Measurements from ENCODE around the gene TTC5. TPM values are rescaled to one million over a fixed set of nuclear protein-coding genes. Genes with fewer than 3 reads are reported as not detected.
"Not testable (repeated sequence)": the region's sequence is repeated elsewhere in the genome, so short reads cannot be mapped to it uniquely, and the experiment has no call there.

TTC5 gene
- total and polyA plus RNA-seq, 4 donors: 25.5 to 38.1 (median 28.1) TPM

DNA sequence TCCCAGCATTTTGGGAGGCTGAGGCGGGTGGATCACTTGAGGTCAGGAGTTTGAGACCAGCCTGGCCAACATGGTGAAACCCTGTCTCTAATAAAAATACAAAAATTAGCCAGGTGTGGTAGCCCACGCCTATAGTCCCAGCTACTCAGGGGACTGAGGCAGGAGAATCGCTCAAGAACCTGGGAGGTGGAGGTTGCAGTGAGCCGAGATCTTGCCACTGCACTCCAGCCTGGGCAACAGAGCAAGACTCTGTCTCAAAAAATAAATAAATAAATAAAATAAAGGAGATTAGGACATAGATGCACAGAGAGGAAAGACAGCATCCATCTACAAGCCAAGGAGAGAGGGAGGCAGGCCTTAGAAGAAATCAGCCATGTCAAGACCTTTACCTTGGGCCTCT, 35.3 kb upstream of the TTC5 start:
- not testable (repeated sequence) for H3K27me3 ChIP-seq (ENCODE audit: control insufficient read depth, insufficient read depth, low read length)
- WGBS (ENCODE audit: insufficient coverage): 100% methylated on average over 2 of the region's 4 CpGs

DNA sequence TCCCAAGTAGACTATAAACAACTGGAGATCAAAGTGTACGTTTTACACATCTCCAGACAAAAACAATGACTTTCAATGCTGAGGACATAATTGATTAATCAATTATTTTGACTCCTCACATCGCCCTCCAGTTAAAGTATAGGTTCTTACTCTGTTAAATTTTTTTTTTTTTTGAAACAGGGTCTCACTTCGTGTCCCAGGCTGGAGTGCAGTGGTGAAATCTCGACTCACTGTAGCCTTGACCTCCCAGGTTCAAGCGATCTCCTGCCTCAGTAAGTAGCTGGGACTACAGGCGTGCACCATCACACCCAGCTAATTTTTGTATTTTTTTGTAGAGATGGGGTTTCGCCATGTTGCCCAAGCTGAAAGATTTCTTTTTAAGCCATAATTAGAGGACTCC, 28.3 kb upstream of the TTC5 start:
- peaks cover 2% of the 10 kb centered on the region for H3K27me3 ChIP-seq (ENCODE audit: control insufficient read depth, insufficient read depth, low read length)
- WGBS (ENCODE audit: insufficient coverage): 87% methylated on average over 3 of the region's 7 CpGs

More for the DNA sequence above, 35.3 kb upstream of the TTC5 start:
- H3K27ac ChIP-seq (ENCODE audit: low read depth, low read length); H3K4me3 ChIP-seq (ENCODE audit: low read depth, low read length); H3K4me1 ChIP-seq (ENCODE audit: control insufficient read depth, insufficient read depth, low read length); H3K9me3 ChIP-seq (ENCODE audit: control insufficient read depth, insufficient read depth, low read length); H3K36me3 ChIP-seq (ENCODE audit: control insufficient read depth, insufficient read depth, low read length); DNase-seq (ENCODE audit: low read depth in 4 of 6, low spot score in 6 of 6): not testable (repeated sequence)

DNA sequence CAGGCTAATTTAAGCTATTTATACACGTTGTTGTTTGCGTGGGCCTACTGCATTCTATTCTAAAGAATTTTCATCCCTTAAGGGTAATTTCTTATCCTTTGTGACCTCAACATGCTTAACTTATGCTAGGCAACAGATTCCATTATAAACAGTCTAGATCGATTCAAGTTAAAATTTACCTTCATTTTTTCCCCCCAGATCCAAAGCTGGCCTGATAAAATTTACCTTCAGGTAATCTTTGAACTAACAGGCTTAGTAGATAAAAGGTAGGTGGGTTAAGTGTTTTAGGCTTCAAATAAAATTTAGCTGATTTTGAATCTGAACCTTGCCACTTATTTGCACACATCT, 27.7 kb upstream of the TTC5 start:
- Histone ChIP-seq H3K27ac (ENCODE audit: low read depth, low read length) (peak overlapping the region; percentile 88), H3K4me1 (ENCODE audit: control insufficient read depth, insufficient read depth, low read length) (peaks cover 6% of the 10 kb centered on the region), H3K4me3 (ENCODE audit: low read depth, low read length) (peak overlapping the region; percentile 68), H3K36me3 (ENCODE audit: control insufficient read depth, insufficient read depth, low read length) (no peaks in the 10 kb centered on the region), H3K27me3 (ENCODE audit: control insufficient read depth, insufficient read depth, low read length) (peaks cover 2% of the 10 kb centered on the region), H3K9me3 (ENCODE audit: control insufficient read depth, insufficient read depth, low read length) (no peaks in the 10 kb centered on the region)
- no CpG with 5 or more reads among the region's 3 CpGs for WGBS (ENCODE audit: insufficient coverage)
- no peak for DNase-seq (ENCODE audit: low read depth in 4 of 6, low spot score in 6 of 6)

More for the DNA sequence above, 28.3 kb upstream of the TTC5 start:
- H3K4me1 ChIP-seq (ENCODE audit: control insufficient read depth, insufficient read depth, low read length): peaks cover 6% of the 10 kb centered on the region
- no peak overlapping the region for H3K4me3 ChIP-seq (ENCODE audit: low read depth, low read length)
- peak overlapping the region; percentile 88 for H3K27ac ChIP-seq (ENCODE audit: low read depth, low read length)
- DNase-seq (ENCODE audit: low read depth in 4 of 6, low spot score in 6 of 6): no peak
- no peaks in the 10 kb centered on the region for H3K9me3 ChIP-seq (ENCODE audit: control insufficient read depth, insufficient read depth, low read length)
- no peaks in the 10 kb centered on the region for H3K36me3 ChIP-seq (ENCODE audit: control insufficient read depth, insufficient read depth, low read length)

DNA sequence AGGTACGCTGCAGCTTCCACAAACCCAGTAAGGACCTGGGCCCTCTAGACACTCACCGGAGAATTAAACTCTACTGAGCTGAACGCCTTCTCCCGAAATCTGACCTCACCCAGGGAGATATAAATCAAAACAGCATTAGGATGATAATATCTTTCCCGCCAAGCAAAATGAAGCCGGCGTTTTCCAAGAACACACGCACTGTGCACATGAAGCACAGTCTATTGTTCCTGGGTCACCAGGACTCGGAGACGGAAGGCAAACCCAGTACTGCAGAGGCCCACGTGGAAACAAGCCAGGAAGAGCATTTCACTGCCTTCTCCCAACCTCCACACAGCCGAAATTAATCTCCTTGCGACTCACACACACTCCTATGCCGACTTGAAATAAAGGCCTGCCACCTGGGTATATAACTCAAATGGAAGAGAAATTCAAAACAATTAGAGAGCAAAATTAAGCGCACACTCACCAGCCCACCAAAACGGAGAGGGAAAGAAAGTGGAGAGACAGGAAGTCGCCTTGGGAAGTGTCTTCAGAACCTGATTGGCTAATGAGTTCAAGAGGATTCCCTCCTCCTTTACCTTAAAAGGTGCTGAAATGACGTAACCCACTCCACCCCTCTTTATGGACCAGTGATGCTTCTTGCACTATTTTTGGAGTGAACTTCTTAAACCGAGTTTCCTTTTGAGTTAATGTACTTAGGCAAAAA, 27.2 kb upstream of the TTC5 start, which contains the start of gene CCNB1IP1:
TSS of gene CCNB1IP1 (minus strand) at position 492 of the 706 bp plus-strand sequence. CDS start 16,756 bp downstream, outside the sequence.
- 0% methylated on average over 11 of the region's 19 CpGs for WGBS (ENCODE audit: insufficient coverage)
- H3K27me3 ChIP-seq (ENCODE audit: control insufficient read depth, insufficient read depth, low read length): peaks cover 1% of the 10 kb centered on the region

GRCh38 chr14:20332431-20332787, 26.7 kb upstream of the TTC5 start:
- 0% methylated on average over 3 of the region's 4 CpGs for WGBS (ENCODE audit: insufficient coverage)
- peak in 1 of 6 donors; percentile 50 for DNase-seq (ENCODE audit: low read depth in 4 of 6, low spot score in 6 of 6)
- no peaks in the 10 kb centered on the region for H3K9me3 ChIP-seq (ENCODE audit: control insufficient read depth, insufficient read depth, low read length)
- no peaks in the 10 kb centered on the region for H3K27me3 ChIP-seq (ENCODE audit: control insufficient read depth, insufficient read depth, low read length)
- H3K27ac ChIP-seq (ENCODE audit: low read depth, low read length): peak overlapping the region; percentile 88
- peaks cover 6% of the 10 kb centered on the region for H3K4me1 ChIP-seq (ENCODE audit: control insufficient read depth, insufficient read depth, low read length)
- peak overlapping the region; percentile 68 for H3K4me3 ChIP-seq (ENCODE audit: low read depth, low read length)
- H3K36me3 ChIP-seq (ENCODE audit: control insufficient read depth, insufficient read depth, low read length): no peaks in the 10 kb centered on the region

More for the DNA sequence above, 27.2 kb upstream of the TTC5 start, which contains the start of gene CCNB1IP1:
- Histone ChIP-seq H3K4me1 (ENCODE audit: control insufficient read depth, insufficient read depth, low read length) (peaks cover 6% of the 10 kb centered on the region), H3K9me3 (ENCODE audit: control insufficient read depth, insufficient read depth, low read length) (no peaks in the 10 kb centered on the region), H3K27ac (ENCODE audit: low read depth, low read length) (peak within 1 kb of the TSS; percentile 88), H3K4me3 (ENCODE audit: low read depth, low read length) (peak within 1 kb of the TSS; percentile 68), H3K36me3 (ENCODE audit: control insufficient read depth, insufficient read depth, low read length) (no peaks in the 10 kb centered on the region)
- peak in 5 of 6 donors; percentile 60 to 96 (median 77) for DNase-seq (ENCODE audit: low read depth in 4 of 6, low spot score in 6 of 6)

DNA sequence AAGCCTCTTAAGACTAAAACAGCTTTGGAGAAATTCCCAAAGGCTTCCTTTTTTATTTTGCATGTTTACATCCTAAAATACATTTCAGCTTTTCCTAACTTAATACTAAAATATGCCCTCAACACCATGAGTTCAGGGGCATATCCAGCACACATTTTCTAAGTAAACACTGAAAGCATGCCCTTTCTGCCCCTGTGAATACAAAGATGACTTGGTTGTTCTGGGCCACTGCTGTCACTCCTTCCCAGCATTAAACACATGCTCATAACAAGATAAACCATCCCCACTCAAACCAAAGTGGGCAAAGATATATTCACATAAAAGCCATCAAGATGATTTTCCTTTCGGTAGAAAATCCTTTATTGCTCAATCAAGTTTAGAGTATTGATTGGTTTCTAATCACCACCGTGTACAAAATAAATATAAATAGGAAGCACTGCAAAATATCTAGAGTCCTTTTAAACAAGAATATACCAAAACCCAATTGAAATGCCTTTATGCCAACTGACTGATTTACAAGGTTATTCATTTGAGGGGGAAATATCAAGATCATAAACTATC, 25.4 kb upstream of the TTC5 start:
- Histone ChIP-seq H3K4me3 (ENCODE audit: low read depth, low read length) (no peak overlapping the region), H3K36me3 (ENCODE audit: control insufficient read depth, insufficient read depth, low read length) (no peaks in the 10 kb centered on the region), H3K27me3 (ENCODE audit: control insufficient read depth, insufficient read depth, low read length) (no peaks in the 10 kb centered on the region), H3K4me1 (ENCODE audit: control insufficient read depth, insufficient read depth, low read length) (peaks cover 6% of the 10 kb centered on the region), H3K9me3 (ENCODE audit: control insufficient read depth, insufficient read depth, low read length) (no peaks in the 10 kb centered on the region), H3K27ac (ENCODE audit: low read depth, low read length) (no peak overlapping the region)
- no peak for DNase-seq (ENCODE audit: low read depth in 4 of 6, low spot score in 6 of 6)
- no CpG with 5 or more reads among the region's 2 CpGs for WGBS (ENCODE audit: insufficient coverage)

DNA sequence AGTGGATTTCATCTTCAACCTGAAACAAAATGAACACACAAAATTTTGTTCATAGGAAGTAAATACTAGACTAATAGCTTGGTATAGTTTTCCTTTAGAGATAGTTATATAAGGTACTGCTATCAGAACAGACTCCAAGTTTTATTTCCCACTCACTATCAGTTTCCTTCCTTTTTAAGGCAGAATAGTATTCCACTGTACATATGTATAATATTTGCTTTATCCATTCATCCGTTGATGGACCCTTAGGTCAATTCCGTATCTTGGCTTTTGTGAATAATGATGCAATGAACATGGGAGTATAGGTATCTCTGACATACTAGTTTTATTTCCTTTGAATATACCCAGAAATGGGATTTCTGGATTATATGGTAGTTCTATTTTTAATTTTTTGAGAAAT, 23.6 kb upstream of the TTC5 start:
- no peak overlapping the region for H3K4me3 ChIP-seq (ENCODE audit: low read depth, low read length)
- DNase-seq (ENCODE audit: low read depth in 4 of 6, low spot score in 6 of 6): no peak
- no peaks in the 10 kb centered on the region for H3K9me3 ChIP-seq (ENCODE audit: control insufficient read depth, insufficient read depth, low read length)
- H3K4me1 ChIP-seq (ENCODE audit: control insufficient read depth, insufficient read depth, low read length): peaks cover 6% of the 10 kb centered on the region
- no peak overlapping the region for H3K27ac ChIP-seq (ENCODE audit: low read depth, low read length)
- WGBS (ENCODE audit: insufficient coverage): no CpG with 5 or more reads among the region's 2 CpGs
- no peaks in the 10 kb centered on the region for H3K27me3 ChIP-seq (ENCODE audit: control insufficient read depth, insufficient read depth, low read length)
- peaks cover 3% of the 10 kb centered on the region for H3K36me3 ChIP-seq (ENCODE audit: control insufficient read depth, insufficient read depth, low read length)

DNA sequence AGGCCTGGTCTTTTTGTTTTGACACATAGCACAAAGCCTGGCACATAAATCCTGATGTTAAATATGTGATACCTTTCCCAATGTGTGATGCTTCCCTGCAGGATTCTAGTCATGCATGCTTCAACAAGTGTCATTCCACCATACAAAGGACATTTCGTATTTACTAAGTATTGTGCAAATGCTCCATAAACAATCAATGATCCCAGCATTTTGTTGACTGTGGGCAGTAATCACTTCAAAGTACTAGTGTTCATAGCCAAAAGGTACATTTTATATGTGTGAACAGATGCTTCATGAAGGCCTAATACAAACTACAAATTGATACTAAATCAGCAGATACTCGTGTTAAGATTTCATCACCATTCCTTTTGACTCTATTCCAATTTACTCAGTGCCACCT, 23.0 kb upstream of the TTC5 start:
- no peak for DNase-seq (ENCODE audit: low read depth in 4 of 6, low spot score in 6 of 6)
- no CpG with 5 or more reads among the region's 2 CpGs for WGBS (ENCODE audit: insufficient coverage)
- H3K4me3 ChIP-seq (ENCODE audit: low read depth, low read length): no peak overlapping the region
- H3K27ac ChIP-seq (ENCODE audit: low read depth, low read length): no peak overlapping the region
- H3K9me3 ChIP-seq (ENCODE audit: control insufficient read depth, insufficient read depth, low read length): no peaks in the 10 kb centered on the region
- peaks cover 6% of the 10 kb centered on the region for H3K4me1 ChIP-seq (ENCODE audit: control insufficient read depth, insufficient read depth, low read length)
- H3K36me3 ChIP-seq (ENCODE audit: control insufficient read depth, insufficient read depth, low read length): peaks cover 5% of the 10 kb centered on the region
- no peaks in the 10 kb centered on the region for H3K27me3 ChIP-seq (ENCODE audit: control insufficient read depth, insufficient read depth, low read length)

GRCh38 chr14:20327005-20327869, 21.5 kb upstream of the TTC5 start:
- no peaks in the 10 kb centered on the region for H3K9me3 ChIP-seq (ENCODE audit: control insufficient read depth, insufficient read depth, low read length)
- peak in 4 of 6 donors; percentile 44 to 92 (median 76) for DNase-seq (ENCODE audit: low read depth in 4 of 6, low spot score in 6 of 6)

More at GRCh38 chr14:20327005-20327869, 21.5 kb upstream of the TTC5 start:
- no peaks in the 10 kb centered on the region for H3K4me1 ChIP-seq (ENCODE audit: control insufficient read depth, insufficient read depth, low read length)
- peaks cover 9% of the 10 kb centered on the region for H3K36me3 ChIP-seq (ENCODE audit: control insufficient read depth, insufficient read depth, low read length)
- no peak overlapping the region for H3K27ac ChIP-seq (ENCODE audit: low read depth, low read length)
- WGBS (ENCODE audit: insufficient coverage): no CpG with 5 or more reads among the region's 8 CpGs
- no peak overlapping the region for H3K4me3 ChIP-seq (ENCODE audit: low read depth, low read length)
- no peaks in the 10 kb centered on the region for H3K27me3 ChIP-seq (ENCODE audit: control insufficient read depth, insufficient read depth, low read length)
